ENCODE data around the gene CCDC102A. TPM values are rescaled to one million over a fixed set of nuclear protein-coding genes. Genes with fewer than 3 reads are reported as not detected.
A peak's percentile ranks its signal among the peaks of the same experiment; 100 is the strongest.

CCDC102A gene
- total RNA-seq, 4 donors from 2014 or later, result 2.2 to 17.7 (median 3.7) TPM

GRCh38 chr16:57531635-57532265 is 4.6 kb downstream of the CCDC102A start:
- no peak overlapping the region for H3K27ac ChIP-seq
- DNase-seq, result no peak
- 87 to 89% methylated on average over 5 to 8 of the region's 8 CpGs for WGBS, 2 donors (ENCODE audit: low coverage in 1 of 2)

GRCh38 chr16:57531253-57531575 is 5.2 kb downstream of the CCDC102A start:
- H3K27ac ChIP-seq, result no peak overlapping the region
- H3K27me3 ChIP-seq, result no peaks in the 10 kb centered on the region
- H3K36me3 ChIP-seq, result no peaks in the 10 kb centered on the region
- peaks cover 18 to 43% (median 35%) of the 10 kb centered on the region in 4 donors for H3K4me1 ChIP-seq
- in situ Hi-C loops (cut with MboI; ENCODE audit: low pct_ligation_motif_present in 1 of 4, low pct_unique_long_range_greater_than_20kb in 1 of 4, low sequenced_read_pairs in 3 of 4), result no loop called here
- DNase-seq, result no peak
- H3K9me3 ChIP-seq, result no peaks in the 10 kb centered on the region
- 82 to 83% methylated on average over 3 of the region's 3 CpGs for WGBS, 2 donors (ENCODE audit: low coverage in 1 of 2)
- TF ChIP-seq POLR2AphosphoS5 (IDR thresholded peaks at IDR 0.05) (no peak), EP300 (IDR thresholded peaks at IDR 0.05; ENCODE audit: low read depth) (no peak), CTCF (IDR thresholded peaks at IDR 0.05) (no peak), POLR2A (IDR thresholded peaks at IDR 0.05) (no peak)
- no peak overlapping the region for H3K4me3 ChIP-seq
- intact Hi-C loops (cut with DNase I; ENCODE audit: low total_unique reads), result no loop called here

More at GRCh38 chr16:57531635-57532265, 4.6 kb downstream of the CCDC102A start:
- H3K27me3 ChIP-seq, result peaks cover 4% of the 10 kb centered on the region
- intact Hi-C loops (cut with DNase I; ENCODE audit: low total_unique reads), result no loop called here
- H3K4me3 ChIP-seq, result no peak overlapping the region
- in situ Hi-C loops (cut with MboI; ENCODE audit: low pct_ligation_motif_present in 1 of 4, low pct_unique_long_range_greater_than_20kb in 1 of 4, low sequenced_read_pairs in 3 of 4), result no loop called here
- H3K4me1 ChIP-seq, result peaks cover 18 to 48% (median 39%) of the 10 kb centered on the region in 4 donors
- TF ChIP-seq POLR2AphosphoS5 (IDR thresholded peaks at IDR 0.05) (no peak), EP300 (IDR thresholded peaks at IDR 0.05; ENCODE audit: low read depth) (no peak), CTCF (IDR thresholded peaks at IDR 0.05) (no peak), POLR2A (IDR thresholded peaks at IDR 0.05) (no peak)
- no peaks in the 10 kb centered on the region for H3K9me3 ChIP-seq
- no peaks in the 10 kb centered on the region for H3K36me3 ChIP-seq

GRCh38 chr16:57530522-57531252 is 5.7 kb downstream of the CCDC102A start:
- no peaks in the 10 kb centered on the region for H3K36me3 ChIP-seq
- H3K27me3 ChIP-seq, result no peaks in the 10 kb centered on the region
- intact Hi-C loops (cut with DNase I; ENCODE audit: low total_unique reads), result no loop called here
- no peak for TF ChIP-seq CTCF (IDR thresholded peaks at IDR 0.05)
- TF ChIP-seq POLR2AphosphoS5 (IDR thresholded peaks at IDR 0.05), result no peak
- TF ChIP-seq POLR2A (IDR thresholded peaks at IDR 0.05), result no peak
- TF ChIP-seq EP300 (IDR thresholded peaks at IDR 0.05; ENCODE audit: low read depth), result no peak
- no peak overlapping the region for H3K4me3 ChIP-seq
- in situ Hi-C loops (cut with MboI; ENCODE audit: low pct_ligation_motif_present in 1 of 4, low pct_unique_long_range_greater_than_20kb in 1 of 4, low sequenced_read_pairs in 3 of 4), result no loop called here
- no peaks in the 10 kb centered on the region for H3K9me3 ChIP-seq
- peak; percentile 7 for DNase-seq
- H3K4me1 ChIP-seq, result peaks cover 18 to 42% (median 35%) of the 10 kb centered on the region in 4 donors
- peak overlapping the region; percentile 19 to 60 (median 58) for H3K27ac ChIP-seq
- 78 to 100% methylated on average over 4 to 22 of the region's 22 CpGs for WGBS, 2 donors (ENCODE audit: low coverage in 1 of 2)

GRCh38 chr16:57530104-57530521 is 6.3 kb downstream of the CCDC102A start:
- Histone ChIP-seq H3K36me3 (no peaks in the 10 kb centered on the region), H3K27ac (peak overlapping the region; percentile 19 to 60 (median 58)), H3K27me3 (no peaks in the 10 kb centered on the region), H3K4me3 (no peak overlapping the region), H3K9me3 (no peaks in the 10 kb centered on the region), H3K4me1 (peaks cover 18 to 37% (median 30%) of the 10 kb centered on the region in 4 donors)
- peak; percentile 63 for DNase-seq
- 38 to 57% methylated on average over 3 to 7 of the region's 7 CpGs for WGBS, 2 donors (ENCODE audit: low coverage in 1 of 2)
- in situ Hi-C loops (cut with MboI; ENCODE audit: low pct_ligation_motif_present in 1 of 4, low pct_unique_long_range_greater_than_20kb in 1 of 4, low sequenced_read_pairs in 3 of 4) (no loop called here), intact Hi-C loops (cut with DNase I; ENCODE audit: low total_unique reads) (no loop called here)
- TF ChIP-seq POLR2AphosphoS5 (IDR thresholded peaks at IDR 0.05) (no peak), EP300 (IDR thresholded peaks at IDR 0.05; ENCODE audit: low read depth) (no peak), POLR2A (IDR thresholded peaks at IDR 0.05) (no peak), CTCF (IDR thresholded peaks at IDR 0.05) (no peak)
